ENCODE data around the gene FAM168A.
"Not testable (repeated sequence)": the region's sequence is repeated elsewhere in the genome, so short reads cannot be mapped to it uniquely, and the experiment has no call there.

Gene FAM168A

GRCh38 chr11:73582653-73583052 lies 15.3 kb downstream of the FAM168A start:
- DNase-seq (ENCODE audit: low read depth in 1 of 2, low spot score in 1 of 2), result no peak
- TF ChIP-seq SPI1 (IDR thresholded peaks at IDR 0.05; ENCODE audit: borderline replicate concordance, low read depth) (no peak), CTCF (IDR thresholded peaks at IDR 0.05; ENCODE audit: insufficient read depth, low read length) (no peak), POLR2AphosphoS5 (IDR thresholded peaks at IDR 0.05; ENCODE audit: low read depth) (no peak), GABPA (IDR thresholded peaks at IDR 0.05; ENCODE audit: low read depth) (no peak), REST (IDR thresholded peaks at IDR 0.05; ENCODE audit: insufficient replicate concordance, low read depth) (no peak)
- H3K27me3 ChIP-seq (ENCODE audit: insufficient read depth, poor library complexity, severe bottlenecking), result no peaks in the 10 kb centered on the region
- no peak overlapping the region for H3K4me3 ChIP-seq (replicated peaks; ENCODE audit: insufficient read depth, low read length)
- H3K27ac ChIP-seq (replicated peaks), result no peak overlapping the region

- not testable (repeated sequence) for H3K4me3 ChIP-seq (replicated peaks; ENCODE audit: insufficient read depth, low read length); DNase-seq (ENCODE audit: low read depth in 1 of 2, low spot score in 1 of 2); H3K27ac ChIP-seq (replicated peaks); H3K27me3 ChIP-seq (ENCODE audit: insufficient read depth, poor library complexity, severe bottlenecking)
Observed at GRCh38 chr11:73580749-73581148, 17.2 kb downstream of the FAM168A start.

- no peak for TF ChIP-seq SPI1 (IDR thresholded peaks at IDR 0.05; ENCODE audit: borderline replicate concordance, low read depth)
- TF ChIP-seq REST (IDR thresholded peaks at IDR 0.05; ENCODE audit: insufficient replicate concordance, low read depth), result no peak
- TF ChIP-seq GABPA (IDR thresholded peaks at IDR 0.05; ENCODE audit: low read depth), result no peak
- no peak for TF ChIP-seq CTCF (IDR thresholded peaks at IDR 0.05; ENCODE audit: insufficient read depth, low read length)
- TF ChIP-seq POLR2AphosphoS5 (IDR thresholded peaks at IDR 0.05; ENCODE audit: low read depth), result no peak
- Histone ChIP-seq H3K4me3 (replicated peaks; ENCODE audit: insufficient read depth, low read length) (no peak overlapping the region), H3K27me3 (ENCODE audit: insufficient read depth, poor library complexity, severe bottlenecking) (no peaks in the 10 kb centered on the region), H3K27ac (replicated peaks) (no peak overlapping the region)
- no peak for DNase-seq (ENCODE audit: low read depth in 1 of 2, low spot score in 1 of 2)
Observed at GRCh38 chr11:73579641-73580434, 18.1 kb downstream of the FAM168A start.

- TF ChIP-seq CTCF (IDR thresholded peaks at IDR 0.05; ENCODE audit: insufficient read depth, low read length) (no peak), REST (IDR thresholded peaks at IDR 0.05; ENCODE audit: insufficient replicate concordance, low read depth) (no peak), SPI1 (IDR thresholded peaks at IDR 0.05; ENCODE audit: borderline replicate concordance, low read depth) (peak; percentile 56; the same call in 1 of the 2 replicates), POLR2AphosphoS5 (IDR thresholded peaks at IDR 0.05; ENCODE audit: low read depth) (no peak), GABPA (IDR thresholded peaks at IDR 0.05; ENCODE audit: low read depth) (no peak)
- DNase-seq (ENCODE audit: low read depth in 1 of 2, low spot score in 1 of 2), result peak in 1 of 2 experiments; percentile 13
- no peaks in the 10 kb centered on the region for H3K27me3 ChIP-seq (ENCODE audit: insufficient read depth, poor library complexity, severe bottlenecking)
- H3K4me3 ChIP-seq (replicated peaks; ENCODE audit: insufficient read depth, low read length), result no peak overlapping the region
- no peak overlapping the region for H3K27ac ChIP-seq (replicated peaks)
Observed at GRCh38 chr11:73578592-73579185, 19.2 kb downstream of the FAM168A start.

Data from HL-60 (cell line).